Natural killer cell treated with Interleukin-12 subunit alpha and Interleukin-12 subunit beta and Interleukin-15 and Interleukin-18, amount 100 ng/mL, for 72 hours (primary cell): ENCODE measurements around the gene PPP4R3A. TPM values are rescaled to one million over a fixed set of nuclear protein-coding genes. Genes with fewer than 3 reads are reported as not detected.
"Not testable (repeated sequence)": the region's sequence is repeated elsewhere in the genome, so short reads cannot be mapped to it uniquely, and the experiment has no call there.

Source experiments
- ATAC-seq, 2 donors: fragments of 150-1000 bp; cut with Tn5 transposase in 1 of 2; sonication (Bioruptor Pico), chemical (Tn5 transposase) in 1 of 2; 2 replicates each; pipeline ENCODE4 v1.10.0; 2021
- DNase-seq: peaks from one replicate; pipeline ENCODE4 v3.0.0; 2022; ENCODE audit warnings: low spot score
- H3K27ac Mint-ChIP-seq, 2 donors: 1 replicate in 1 of 2; 2 replicates in 1 of 2; pipeline ENCODE4 v1.8.0; 2022; ENCODE audit warnings: mixed read lengths in 2 of 2, mild to moderate bottlenecking in 1 of 2, moderate library complexity in 1 of 2
- H3K27me3 Mint-ChIP-seq, 2 donors: 1 replicate in 1 of 2; 2 replicates in 1 of 2; pipeline ENCODE4 v1.8.0; 2022; ENCODE audit warnings: mixed read lengths in 2 of 2
- H3K36me3 Mint-ChIP-seq: one replicate; pipeline ENCODE4 v1.8.0; 2022; ENCODE audit warnings: mixed read lengths
- H3K4me1 Mint-ChIP-seq, 2 donors: 1 replicate in 1 of 2; 2 replicates in 1 of 2; pipeline ENCODE4 v1.8.0; 2022; ENCODE audit warnings: low read depth in 2 of 2, mixed read lengths in 2 of 2, mild to moderate bottlenecking in 1 of 2
- H3K4me3 Mint-ChIP-seq: one replicate; pipeline ENCODE4 v1.8.0; 2022; ENCODE audit warnings: mixed read lengths
- H3K9me3 Mint-ChIP-seq: 2 replicates; pipeline ENCODE4 v1.8.0; 2022; ENCODE audit warnings: mixed read lengths
- total RNA-seq, 2 donors: library from RNA; stranded (reverse); gene quantifications; one replicate each; pipeline ENCODE4 v1.2.3, GENCODE V29; 2022

PPP4R3A gene
- total RNA-seq, 2 donors from 2014 or later: 136 to 138 TPM

GRCh38 chr14:91494392-91495065 is 15.6 kb downstream of the PPP4R3A start:
- Mint-ChIP-seq H3K27ac (peak overlapping the region; percentile 7 to 17), H3K4me3 (peak overlapping the region; percentile 20), H3K4me1 (peaks cover 56 to 57% of the 10 kb centered on the region in 2 donors)
- H3K27me3 Mint-ChIP-seq, H3K36me3 Mint-ChIP-seq, DNase-seq, H3K9me3 Mint-ChIP-seq: not testable (repeated sequence)
- peak; percentile 91 to 92 for ATAC-seq

GRCh38 chr14:91493169-91493568 is 16.9 kb downstream of the PPP4R3A start:
- Mint-ChIP-seq H3K4me1 (peaks cover 52 to 56% of the 10 kb centered on the region in 2 donors), H3K27ac (no peak overlapping the region)

GRCh38 chr14:91484744-91485143 is 25.4 kb downstream of the PPP4R3A start:
- DNase-seq (no peak), ATAC-seq (peak in 1 of 2 donors; percentile 44)
- Mint-ChIP-seq H3K4me1 (peaks cover 30 to 37% of the 10 kb centered on the region in 2 donors), H3K27me3 (no peaks in the 10 kb centered on the region), H3K36me3 (peaks cover 32% of the 10 kb centered on the region), H3K9me3 (no peaks in the 10 kb centered on the region), H3K4me3 (peak overlapping the region; percentile 3), H3K27ac (peak overlapping the region; percentile 24 to 47)

More at GRCh38 chr14:91493169-91493568, 16.9 kb downstream of the PPP4R3A start:
- H3K9me3 Mint-ChIP-seq: no peaks in the 10 kb centered on the region
- H3K4me3 Mint-ChIP-seq: no peak overlapping the region
- ATAC-seq (no peak), DNase-seq (no peak)
- H3K27me3 Mint-ChIP-seq: no peaks in the 10 kb centered on the region
- H3K36me3 Mint-ChIP-seq: no peaks in the 10 kb centered on the region

- ATAC-seq (no peak), DNase-seq (no peak)
- H3K4me1 Mint-ChIP-seq: peaks cover 30 to 37% of the 10 kb centered on the region in 2 donors
- H3K9me3 Mint-ChIP-seq: no peaks in the 10 kb centered on the region
- H3K4me3 Mint-ChIP-seq: no peak overlapping the region
- no peaks in the 10 kb centered on the region for H3K27me3 Mint-ChIP-seq
- H3K36me3 Mint-ChIP-seq: peaks cover 32% of the 10 kb centered on the region
- H3K27ac Mint-ChIP-seq: peak overlapping the region; percentile 15 to 53
Observed at GRCh38 chr14:91484186-91484585, 25.9 kb downstream of the PPP4R3A start.

GRCh38 chr14:91482263-91483013 is 27.7 kb downstream of the PPP4R3A start:
- Mint-ChIP-seq H3K4me1 (peaks cover 44% of the 10 kb centered on the region in 2 donors), H3K9me3 (no peaks in the 10 kb centered on the region), H3K27me3 (no peaks in the 10 kb centered on the region), H3K4me3 (no peak overlapping the region), H3K36me3 (peaks cover 43% of the 10 kb centered on the region), H3K27ac (no peak overlapping the region)
- no peak for ATAC-seq
- no peak for DNase-seq

GRCh38 chr14:91477388-91477787 is 32.7 kb downstream of the PPP4R3A start:
- Mint-ChIP-seq H3K9me3 (no peaks in the 10 kb centered on the region), H3K27ac (peak overlapping the region in 1 of 2 donors; percentile 53), H3K4me1 (peaks cover 24 to 29% of the 10 kb centered on the region in 2 donors), H3K36me3 (peaks cover 49% of the 10 kb centered on the region), H3K4me3 (no peak overlapping the region), H3K27me3 (no peaks in the 10 kb centered on the region)
- ATAC-seq (no peak), DNase-seq (no peak)

GRCh38 chr14:91473046-91473445 is 37.1 kb downstream of the PPP4R3A start:
- H3K9me3 Mint-ChIP-seq: no peaks in the 10 kb centered on the region
- H3K27ac Mint-ChIP-seq: no peak overlapping the region
- peaks cover 7 to 22% of the 10 kb centered on the region in 2 donors for H3K4me1 Mint-ChIP-seq

GRCh38 chr14:91470216-91470615 is 39.9 kb downstream of the PPP4R3A start:
- DNase-seq (no peak), ATAC-seq (peak in 1 of 2 donors; percentile 66)
- no peaks in the 10 kb centered on the region for H3K27me3 Mint-ChIP-seq
- H3K4me1 Mint-ChIP-seq: peaks cover 6 to 19% of the 10 kb centered on the region in 2 donors
- no peak overlapping the region for H3K4me3 Mint-ChIP-seq
- H3K27ac Mint-ChIP-seq: peak overlapping the region in 1 of 2 donors; percentile 22
- H3K36me3 Mint-ChIP-seq: peaks cover 37% of the 10 kb centered on the region
- no peaks in the 10 kb centered on the region for H3K9me3 Mint-ChIP-seq

More at GRCh38 chr14:91473046-91473445, 37.1 kb downstream of the PPP4R3A start:
- DNase-seq: no peak
- ATAC-seq: no peak
- Mint-ChIP-seq H3K27me3 (no peaks in the 10 kb centered on the region), H3K4me3 (no peak overlapping the region), H3K36me3 (peaks cover 41% of the 10 kb centered on the region)

- peaks cover 35% of the 10 kb centered on the region for H3K36me3 Mint-ChIP-seq
- peak overlapping the region in 1 of 2 donors; percentile 20 for H3K27ac Mint-ChIP-seq
- DNase-seq: no peak
- no peaks in the 10 kb centered on the region for H3K27me3 Mint-ChIP-seq
- no peak overlapping the region for H3K4me3 Mint-ChIP-seq
- no peak for ATAC-seq
- H3K4me1 Mint-ChIP-seq: peaks cover 6 to 16% of the 10 kb centered on the region in 2 donors
- H3K9me3 Mint-ChIP-seq: no peaks in the 10 kb centered on the region
Observed at GRCh38 chr14:91466192-91466591, 43.9 kb downstream of the PPP4R3A start.

GRCh38 chr14:91464615-91465205 is 45.4 kb downstream of the PPP4R3A start:
- Mint-ChIP-seq H3K4me1 (peaks cover 6 to 12% of the 10 kb centered on the region in 2 donors), H3K9me3 (no peaks in the 10 kb centered on the region), H3K4me3 (no peak overlapping the region), H3K27me3 (no peaks in the 10 kb centered on the region), H3K36me3 (peaks cover 32% of the 10 kb centered on the region), H3K27ac (peak overlapping the region in 1 of 2 donors; percentile 45)
- DNase-seq: no peak
- ATAC-seq: no peak

- ATAC-seq (no peak), DNase-seq (no peak)
- Mint-ChIP-seq H3K4me1 (peaks cover 6 to 14% of the 10 kb centered on the region in 2 donors), H3K4me3 (no peak overlapping the region), H3K36me3 (peaks cover 24% of the 10 kb centered on the region), H3K9me3 (no peaks in the 10 kb centered on the region), H3K27ac (no peak overlapping the region), H3K27me3 (no peaks in the 10 kb centered on the region)
Observed at GRCh38 chr14:91458612-91459011, 51.5 kb downstream of the PPP4R3A start.

GRCh38 chr14:91456283-91456682 is 53.8 kb downstream of the PPP4R3A start:
- Mint-ChIP-seq H3K27me3 (no peaks in the 10 kb centered on the region), H3K9me3 (no peaks in the 10 kb centered on the region), H3K4me3 (no peak overlapping the region), H3K36me3 (peaks cover 15% of the 10 kb centered on the region), H3K27ac (peak overlapping the region in 1 of 2 donors; percentile 12), H3K4me1 (peaks cover 0 to 9% of the 10 kb centered on the region in 2 donors)
- DNase-seq (no peak), ATAC-seq (no peak)

GRCh38 chr14:91454580-91454979 is 55.5 kb downstream of the PPP4R3A start:
- Mint-ChIP-seq H3K27ac (peak overlapping the region; percentile 18 to 50), H3K4me3 (no peak overlapping the region), H3K4me1 (peaks cover 0 to 9% of the 10 kb centered on the region in 2 donors), H3K36me3 (peaks cover 10% of the 10 kb centered on the region), H3K9me3 (no peaks in the 10 kb centered on the region), H3K27me3 (no peaks in the 10 kb centered on the region)
- no peak for DNase-seq
- ATAC-seq: no peak

GRCh38 chr14:91454155-91454554 is 56.0 kb downstream of the PPP4R3A start:
- H3K4me1 Mint-ChIP-seq: peaks cover 0 to 9% of the 10 kb centered on the region in 2 donors
- H3K27me3 Mint-ChIP-seq: no peaks in the 10 kb centered on the region
- H3K36me3 Mint-ChIP-seq: peaks cover 10% of the 10 kb centered on the region
- no peak for ATAC-seq
- no peak overlapping the region for H3K4me3 Mint-ChIP-seq
- no peak for DNase-seq
- H3K9me3 Mint-ChIP-seq: no peaks in the 10 kb centered on the region
- peak overlapping the region in 1 of 2 donors; percentile 18 for H3K27ac Mint-ChIP-seq
